ENCODE measurements around the gene LYRM1. TPM values are rescaled to one million over a fixed set of nuclear protein-coding genes. Genes with fewer than 3 reads are reported as not detected.

LYRM1 gene
- total RNA-seq, 1 donor from 2014 or later, result 23.2 TPM

GRCh38 chr16:20930365-20930690 lies 29.8 kb downstream of the LYRM1 start:
- DNase-seq, result no peak
- Mint-ChIP-seq H3K27ac (ENCODE audit: unreplicated experiment) (no peak overlapping the region), H3K9me3 (ENCODE audit: unreplicated experiment) (no peaks in the 10 kb centered on the region), H3K36me3 (ENCODE audit: unreplicated experiment) (no peaks in the 10 kb centered on the region), H3K27me3 (ENCODE audit: unreplicated experiment) (peaks cover 2% of the 10 kb centered on the region), H3K4me3 (ENCODE audit: unreplicated experiment) (no peak overlapping the region), H3K4me1 (ENCODE audit: low read depth, unreplicated experiment) (no peaks in the 10 kb centered on the region)
- no peak for TF ChIP-seq CTCF (IDR thresholded peaks at IDR 0.05; ENCODE audit: partially characterized antibody, unreplicated experiment)

- H3K4me1 Mint-ChIP-seq (ENCODE audit: low read depth, unreplicated experiment), result no peaks in the 10 kb centered on the region
- DNase-seq, result no peak
- peaks cover 2% of the 10 kb centered on the region for H3K27me3 Mint-ChIP-seq (ENCODE audit: unreplicated experiment)
- no peaks in the 10 kb centered on the region for H3K36me3 Mint-ChIP-seq (ENCODE audit: unreplicated experiment)
- no peaks in the 10 kb centered on the region for H3K9me3 Mint-ChIP-seq (ENCODE audit: unreplicated experiment)
- no peak overlapping the region for H3K4me3 Mint-ChIP-seq (ENCODE audit: unreplicated experiment)
- TF ChIP-seq CTCF (IDR thresholded peaks at IDR 0.05; ENCODE audit: partially characterized antibody, unreplicated experiment), result no peak
- no peak overlapping the region for H3K27ac Mint-ChIP-seq (ENCODE audit: unreplicated experiment)
Measured at GRCh38 chr16:20931066-20931600, 30.6 kb downstream of the LYRM1 start.

- no peaks in the 10 kb centered on the region for H3K9me3 Mint-ChIP-seq (ENCODE audit: unreplicated experiment)
- no peaks in the 10 kb centered on the region for H3K4me1 Mint-ChIP-seq (ENCODE audit: low read depth, unreplicated experiment)
- no peak for DNase-seq
- TF ChIP-seq CTCF (IDR thresholded peaks at IDR 0.05; ENCODE audit: partially characterized antibody, unreplicated experiment), result no peak
- no peak overlapping the region for H3K4me3 Mint-ChIP-seq (ENCODE audit: unreplicated experiment)
- H3K27me3 Mint-ChIP-seq (ENCODE audit: unreplicated experiment), result peaks cover 2% of the 10 kb centered on the region
- H3K27ac Mint-ChIP-seq (ENCODE audit: unreplicated experiment), result no peak overlapping the region
- no peaks in the 10 kb centered on the region for H3K36me3 Mint-ChIP-seq (ENCODE audit: unreplicated experiment)
Measured at GRCh38 chr16:20933589-20933988, 33.0 kb downstream of the LYRM1 start.

- no peak for DNase-seq
- no peak for TF ChIP-seq CTCF (IDR thresholded peaks at IDR 0.05; ENCODE audit: partially characterized antibody, unreplicated experiment)
- Mint-ChIP-seq H3K36me3 (ENCODE audit: unreplicated experiment) (no peaks in the 10 kb centered on the region), H3K4me1 (ENCODE audit: low read depth, unreplicated experiment) (no peaks in the 10 kb centered on the region), H3K27me3 (ENCODE audit: unreplicated experiment) (no peaks in the 10 kb centered on the region), H3K4me3 (ENCODE audit: unreplicated experiment) (no peak overlapping the region), H3K27ac (ENCODE audit: unreplicated experiment) (no peak overlapping the region), H3K9me3 (ENCODE audit: unreplicated experiment) (no peaks in the 10 kb centered on the region)
Measured at GRCh38 chr16:20937736-20938135, 37.2 kb downstream of the LYRM1 start.

GRCh38 chr16:20938426-20938825 lies 37.9 kb downstream of the LYRM1 start:
- H3K27me3 Mint-ChIP-seq (ENCODE audit: unreplicated experiment), result no peaks in the 10 kb centered on the region
- no peak overlapping the region for H3K27ac Mint-ChIP-seq (ENCODE audit: unreplicated experiment)
- no peaks in the 10 kb centered on the region for H3K9me3 Mint-ChIP-seq (ENCODE audit: unreplicated experiment)
- no peaks in the 10 kb centered on the region for H3K36me3 Mint-ChIP-seq (ENCODE audit: unreplicated experiment)
- no peaks in the 10 kb centered on the region for H3K4me1 Mint-ChIP-seq (ENCODE audit: low read depth, unreplicated experiment)
- no peak for TF ChIP-seq CTCF (IDR thresholded peaks at IDR 0.05; ENCODE audit: partially characterized antibody, unreplicated experiment)
- DNase-seq, result no peak
- H3K4me3 Mint-ChIP-seq (ENCODE audit: unreplicated experiment), result no peak overlapping the region

All from glutamatergic neuron (in vitro differentiated cells).